HG03280 (cell line): Measurements from ENCODE around the gene ASB7.

Experiments
- ATAC-seq: cut with Tn5 transposase; IDR thresholded peaks from one replicate; pipeline ENCODE4 v1.9.1; 2021; ENCODE audit warnings: mild to moderate bottlenecking, moderate library complexity; ENCODE audit not compliant: unreplicated experiment

The ASB7 gene

DNA sequence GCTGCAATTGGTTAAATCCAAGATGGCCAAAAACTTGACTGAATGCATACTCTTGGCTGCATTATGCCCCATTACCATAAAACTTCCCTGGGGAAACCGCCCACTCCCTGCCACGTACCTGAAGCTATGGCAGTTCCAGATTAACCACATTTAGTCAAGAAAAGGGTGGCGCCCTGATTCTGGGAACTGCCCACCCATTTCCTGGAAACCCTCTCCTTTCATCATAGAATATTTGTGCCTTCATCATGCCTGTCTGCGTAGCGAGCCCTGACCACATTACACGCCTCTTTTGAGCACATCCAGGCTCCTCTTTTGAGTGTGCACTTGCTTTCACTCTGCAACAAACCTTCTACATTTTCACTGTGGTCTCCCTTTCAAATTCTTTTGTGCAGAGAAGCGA lies 5.6 kb upstream of the ASB7 start:
- peak; percentile 81 for ATAC-seq

- ATAC-seq, result no peak
Observed at GRCh38 chr15:100597862-100598261, 4.5 kb upstream of the ASB7 start.

- ATAC-seq, result no peak
Observed at GRCh38 chr15:100598655-100599054, 3.7 kb upstream of the ASB7 start.

- no peak for ATAC-seq
Observed at GRCh38 chr15:100601163-100601562, 1.2 kb upstream of the ASB7 start.

DNA sequence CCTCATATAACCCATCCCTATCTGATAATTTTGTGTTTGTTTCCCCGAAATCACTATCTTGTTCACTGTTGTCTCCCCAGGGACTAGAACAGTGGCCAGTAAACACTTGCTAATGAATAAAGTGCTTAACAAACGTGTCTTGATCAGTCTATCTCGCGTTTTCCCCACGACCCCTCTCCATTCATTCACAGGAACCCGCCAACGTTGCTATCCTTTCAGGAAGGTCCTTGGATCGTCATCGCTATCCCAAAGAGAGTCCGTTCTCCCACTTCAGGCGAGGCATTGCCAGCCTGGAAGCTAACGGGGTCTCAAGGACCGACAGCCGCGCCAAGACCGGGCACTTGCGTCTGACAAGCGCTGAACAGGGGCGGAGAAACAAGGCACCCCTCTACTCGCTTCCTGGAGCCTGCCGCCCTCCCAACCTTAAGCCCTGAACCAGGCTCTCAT lies 749 bp upstream of the ASB7 start:
- no peak for ATAC-seq

- ATAC-seq, result peak; percentile 41
Observed at GRCh38 chr15:100602823-100603393, 519 bp downstream of the ASB7 start.

- no peak for ATAC-seq
Observed at GRCh38 chr15:100612539-100612938, 10.2 kb downstream of the ASB7 start.

DNA sequence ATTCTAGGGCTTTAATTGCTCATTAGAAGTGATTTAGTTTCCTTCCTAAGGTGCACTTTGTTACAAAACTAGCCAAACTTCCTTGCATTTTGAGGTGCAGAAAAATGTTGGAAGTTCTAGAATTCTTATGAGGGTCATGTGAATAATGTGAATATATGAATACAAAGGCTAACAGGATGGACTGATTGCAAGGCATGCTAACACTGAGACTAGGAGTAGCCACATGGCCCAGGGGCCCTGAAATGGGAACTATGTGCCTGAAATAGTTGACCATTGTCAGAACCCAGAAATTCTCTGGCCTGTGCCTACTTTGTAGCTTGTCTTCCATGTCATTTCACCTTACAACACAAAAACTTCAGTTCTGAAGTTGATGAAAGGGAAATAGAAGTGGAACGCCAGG lies 10.8 kb downstream of the ASB7 start:
- ATAC-seq, result no peak

DNA sequence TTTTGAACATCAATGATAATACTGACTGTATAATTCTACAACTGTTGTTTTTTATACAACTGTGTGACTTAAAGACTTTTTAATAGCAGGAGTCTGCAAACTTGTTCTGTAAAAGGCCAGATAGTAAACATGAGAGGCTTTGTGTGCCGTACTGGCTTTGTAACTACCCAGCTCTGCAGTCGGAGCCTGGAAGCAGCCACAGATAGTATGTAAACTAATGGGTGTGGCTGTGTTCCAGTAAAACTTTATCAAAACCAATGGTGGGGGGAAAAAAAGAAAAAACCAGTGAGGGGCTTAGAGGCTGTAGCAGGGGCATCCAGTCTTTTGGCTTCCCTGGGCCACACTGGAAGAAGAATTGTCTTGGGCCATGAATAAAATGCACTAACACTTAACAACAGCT lies 11.9 kb downstream of the ASB7 start:
- no peak for ATAC-seq

DNA sequence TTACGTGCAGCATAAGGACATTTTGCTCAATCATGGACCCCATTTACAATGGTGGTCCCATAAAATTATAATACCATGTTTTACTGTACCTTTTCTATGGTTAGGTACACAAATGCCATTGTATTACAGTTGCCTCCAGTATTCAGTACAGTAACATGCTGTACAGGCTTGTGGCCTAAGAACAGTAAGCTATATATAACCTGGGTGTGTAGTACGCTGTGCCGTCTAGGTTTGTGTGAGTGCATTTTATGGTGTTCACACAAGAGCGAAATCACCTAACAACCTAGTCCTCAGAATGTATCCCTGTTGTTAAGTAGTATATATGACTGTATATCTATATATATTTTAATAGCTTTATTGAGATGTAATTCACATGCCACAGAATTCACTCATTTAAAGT lies 12.5 kb downstream of the ASB7 start:
- ATAC-seq, result no peak

DNA sequence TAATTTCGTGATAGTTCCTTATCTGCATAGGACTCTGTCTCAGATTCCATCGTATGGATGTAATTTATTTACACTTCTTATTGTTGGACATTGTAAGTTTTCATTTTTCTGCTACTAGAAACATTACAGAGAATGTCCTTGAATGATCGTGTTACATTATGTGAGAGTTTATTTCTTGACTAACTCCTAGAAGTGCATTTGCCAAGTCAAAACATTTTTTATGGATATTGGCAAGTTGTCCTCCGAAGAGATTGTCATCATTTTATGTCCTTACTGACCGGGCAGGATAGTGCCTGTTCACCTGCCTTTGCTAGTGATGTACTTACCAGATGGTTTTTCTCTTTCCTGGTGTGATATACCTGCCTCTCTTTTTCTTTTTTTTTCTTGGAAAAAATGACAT lies 13.4 kb downstream of the ASB7 start:
- no peak for ATAC-seq

DNA sequence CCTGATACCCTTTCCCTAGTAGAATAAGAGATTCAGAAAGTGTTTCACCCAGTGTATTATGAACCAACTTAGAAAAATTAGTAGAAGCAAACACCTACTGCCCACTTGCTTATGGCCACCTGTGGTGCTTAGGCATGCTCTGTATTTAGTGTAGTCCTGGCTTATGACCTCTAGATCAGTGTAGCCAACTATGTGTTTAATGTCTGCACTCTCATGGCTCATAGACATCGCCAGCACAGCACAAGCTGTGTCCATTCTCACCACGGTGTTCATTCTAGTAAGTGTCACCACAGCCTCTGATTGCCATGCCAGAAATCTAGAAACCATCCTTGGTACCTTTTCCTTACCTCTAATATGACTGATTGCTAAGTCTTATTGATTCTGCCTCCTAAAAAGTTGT lies 14.3 kb downstream of the ASB7 start:
- ATAC-seq, result no peak

GRCh38 chr15:100623301-100623700 lies 20.9 kb downstream of the ASB7 start:
- ATAC-seq, result no peak

GRCh38 chr15:100627789-100628395 lies 25.5 kb downstream of the ASB7 start:
- peak; percentile 82 for ATAC-seq

DNA sequence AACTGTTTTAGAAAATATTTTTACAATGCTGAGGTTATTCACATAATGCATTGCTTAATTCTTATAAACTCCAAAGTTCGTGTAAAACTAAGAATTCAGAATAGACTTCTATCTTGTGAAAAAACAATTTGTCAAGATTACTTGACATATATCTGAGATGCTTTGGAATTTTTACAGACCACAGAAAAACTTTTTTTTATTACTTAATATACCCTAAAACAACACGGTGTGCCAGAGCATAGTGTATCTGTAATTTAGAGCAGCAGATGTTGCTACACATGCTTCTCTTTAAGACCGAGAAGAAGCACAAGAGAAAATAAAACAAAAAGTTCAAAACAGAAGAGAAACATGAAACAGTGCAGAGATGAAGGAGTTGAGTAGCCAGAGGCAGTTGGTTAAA lies 26.4 kb downstream of the ASB7 start:
- ATAC-seq, result no peak

DNA sequence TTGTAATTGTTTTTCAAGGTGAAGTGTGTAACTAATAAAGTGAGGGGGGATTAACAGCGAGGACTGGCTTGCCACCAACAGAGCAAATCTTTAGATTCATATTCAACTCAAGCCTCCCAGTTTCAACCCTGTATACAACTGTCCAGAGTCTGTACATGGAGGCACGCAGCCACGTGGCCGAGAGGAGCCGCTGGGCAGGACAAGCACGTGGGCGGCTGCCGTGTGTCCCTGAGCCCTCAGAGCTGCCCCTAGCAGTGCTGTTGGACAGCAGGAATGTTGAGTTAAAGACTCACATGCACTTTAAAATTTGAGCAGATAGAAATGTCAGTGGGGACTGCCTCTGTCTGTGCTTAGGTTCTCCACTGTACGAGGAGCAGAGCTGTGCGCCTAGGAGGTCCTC lies 29.4 kb downstream of the ASB7 start:
- ATAC-seq, result no peak

GRCh38 chr15:100633763-100634075 lies 31.3 kb downstream of the ASB7 start:
- no peak for ATAC-seq

DNA sequence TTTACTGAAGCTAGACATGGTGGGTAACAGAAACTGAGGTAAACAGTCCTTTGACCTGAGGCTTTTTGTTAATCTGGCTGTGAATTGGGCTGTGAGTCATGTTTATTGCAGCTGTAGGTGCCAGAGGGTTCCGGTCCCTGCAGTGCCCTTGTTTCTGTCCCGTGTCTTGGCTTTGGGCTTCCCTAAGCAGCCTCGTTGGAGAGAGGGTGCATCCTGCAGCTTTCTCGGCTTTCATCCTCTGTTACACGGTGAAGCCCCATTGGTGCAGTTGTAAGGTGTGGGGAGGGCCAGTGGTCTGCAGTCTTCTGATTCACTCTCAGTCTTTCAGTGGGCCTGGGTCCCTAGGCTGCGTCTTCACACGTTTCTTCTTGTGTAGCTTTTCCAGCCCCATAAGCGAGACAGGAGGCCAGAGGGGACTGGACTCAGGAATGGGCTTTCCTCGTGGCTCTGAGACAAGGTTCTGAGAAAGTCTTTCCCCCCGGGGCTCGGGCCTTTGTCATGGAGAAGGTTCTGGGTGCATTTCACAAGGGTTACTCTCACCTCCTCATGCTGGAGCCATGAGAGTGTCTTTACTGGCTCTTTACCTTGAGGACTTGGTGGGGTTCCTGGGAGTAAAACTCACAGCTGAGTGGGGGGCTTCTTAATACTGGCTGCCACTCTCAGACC lies 33.1 kb downstream of the ASB7 start:
- ATAC-seq, result no peak

DNA sequence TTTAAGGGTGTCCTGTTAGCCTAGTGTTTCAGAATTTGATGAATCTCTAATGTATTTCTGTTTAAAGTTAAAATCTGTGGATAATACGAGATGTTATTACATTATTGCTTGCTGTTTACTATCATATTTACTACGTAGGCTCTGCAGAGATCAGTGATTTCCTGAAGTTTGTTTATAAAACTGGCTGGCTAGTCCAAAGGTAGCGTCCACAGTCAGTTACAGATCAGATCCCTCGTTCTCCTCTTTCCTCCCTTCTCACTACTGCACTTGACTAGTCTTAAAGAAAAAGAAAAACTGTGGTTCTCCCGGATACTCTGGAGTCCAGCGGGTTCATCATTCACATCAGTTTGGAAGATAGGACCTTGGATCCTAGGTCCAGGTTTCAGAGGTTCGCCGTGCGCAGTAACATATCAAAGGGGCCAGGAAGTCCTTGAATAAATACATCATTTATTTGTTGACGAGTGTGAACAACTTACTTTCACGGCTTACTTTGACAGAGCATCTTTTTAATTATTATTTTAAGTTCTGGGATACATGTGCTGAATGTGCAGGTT lies 35.9 kb downstream of the ASB7 start:
- no peak for ATAC-seq

DNA sequence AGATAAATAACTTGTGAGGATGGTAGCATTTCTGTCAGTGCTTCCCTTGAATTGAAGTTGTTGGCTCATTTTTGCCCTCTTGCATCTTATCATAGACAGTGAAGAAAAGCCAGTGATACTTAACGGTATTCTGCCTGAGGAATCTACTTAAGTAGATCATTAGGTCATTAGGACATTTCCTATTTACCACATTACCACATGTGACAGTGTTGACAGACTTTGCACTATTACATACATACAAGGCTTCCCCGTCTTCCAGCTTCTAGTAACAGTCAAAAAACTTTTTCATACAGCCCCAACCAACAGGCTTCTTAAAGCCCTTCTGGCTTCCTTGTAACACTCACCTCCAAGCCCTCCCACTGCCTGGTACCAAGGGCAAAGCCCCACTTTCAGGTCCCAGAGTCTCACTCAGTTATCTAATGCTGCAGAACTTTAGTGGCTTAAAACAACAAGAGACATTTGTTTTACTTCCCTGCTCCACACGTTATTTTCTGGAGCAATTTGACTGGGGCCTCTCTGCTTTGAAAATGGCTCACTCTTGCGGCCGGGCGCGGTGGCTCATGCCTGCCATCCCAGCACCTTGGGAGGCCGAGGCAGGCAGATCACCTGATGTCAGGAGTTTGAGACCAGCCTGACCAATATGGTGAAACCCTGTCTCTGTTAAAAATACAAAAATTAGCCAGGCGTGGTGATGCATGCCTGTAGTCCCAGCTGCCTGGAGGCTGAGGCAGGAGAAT lies 40.0 kb downstream of the ASB7 start:
- ATAC-seq, result no peak

- ATAC-seq, result no peak
Observed at GRCh38 chr15:100642950-100643338, 40.6 kb downstream of the ASB7 start.

GRCh38 chr15:100645671-100646070 lies 43.3 kb downstream of the ASB7 start:
- ATAC-seq, result no peak
